Stimulated activated CD8-positive, alpha-beta memory T cell treated with anti-CD3 and anti-CD28 coated beads, Interleukin-15, amount 100 ng/mL, for 48 hours (primary cell): Measurements from ENCODE around the gene ACP3.

Source experiments
- DNase-seq, 2 donors: peaks; one replicate each; pipeline ENCODE4 v3.0.0-alpha.2; 2020; ENCODE audit warnings: low read depth in 2 of 2

The ACP3 gene

DNA sequence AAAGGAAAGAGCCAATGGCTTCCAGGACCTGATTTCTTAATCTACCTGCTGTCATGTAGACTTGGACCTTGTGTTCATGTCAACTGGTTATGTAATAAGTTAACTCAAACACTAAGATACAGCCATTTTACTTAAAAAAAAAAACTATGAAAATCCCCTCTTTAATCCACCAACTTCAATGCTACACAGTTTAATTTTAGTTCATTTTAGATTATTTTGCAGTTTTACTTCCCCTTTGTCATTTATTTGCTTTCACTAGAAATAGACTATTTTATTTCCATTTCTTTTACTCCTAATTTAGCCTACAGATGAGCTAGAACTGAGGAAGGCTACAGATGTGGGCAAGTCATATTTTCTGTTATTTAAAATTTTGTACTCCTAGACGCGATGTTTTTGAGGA lies 89.4 kb downstream of the ACP3 start:
- no peak for DNase-seq

- DNase-seq, result no peak
Measured at GRCh38 chr3:132407025-132407424, 89.8 kb downstream of the ACP3 start.
